LHCN-M2 (cell line): Measurements from ENCODE around the gene CD7. TPM values are rescaled to one million over a fixed set of nuclear protein-coding genes. Genes with fewer than 3 reads are reported as not detected.

Experiments used
- total RNA-seq: library from RNA; depleted of rRNA; stranded (reverse); fragments of >200 nt; gene quantifications from 2 replicates; pipeline ENCODE4 v1.2.3, GENCODE V29; 2014; rRNA removed

CD7 gene
- total RNA-seq, 1 experiment from 2014 or later = 0.92 TPM

Other genes with a start within 250 kb of the CD7 start
- gene FASN, start 219.4 kb downstream of the CD7 start, total RNA-seq = 69.0 and 69.2 TPM in 2 replicates
- 11.0 and 13.5 TPM in 2 replicates for gene CCDC57, start 104.8 kb downstream of the CD7 start, total RNA-seq
- 497 and 711 TPM in 2 replicates for gene SLC16A3, start 88.6 kb downstream of the CD7 start, total RNA-seq
- gene CSNK1D, start 43.9 kb downstream of the CD7 start, total RNA-seq = 38.9 and 51.3 TPM in 2 replicates
- gene SECTM1, start 16.2 kb upstream of the CD7 start, total RNA-seq = 139 and 147 TPM in 2 replicates
- gene TEX19, start 41.6 kb upstream of the CD7 start, total RNA-seq = 0.06 TPM in 2 replicates
- gene UTS2R, start 54.2 kb upstream of the CD7 start, total RNA-seq = 0.11 TPM in 1 of 2 replicates, not detected in the other
- gene HEXD, start 100.7 kb upstream of the CD7 start, total RNA-seq = 12.0 and 14.6 TPM in 2 replicates
- gene OGFOD3, start 101.0 kb upstream of the CD7 start, total RNA-seq = 28.7 and 45.0 TPM in 2 replicates
- gene CYBC1, start 133.1 kb upstream of the CD7 start, total RNA-seq = 83.5 and 107 TPM in 2 replicates
- gene NARF, start 141.1 kb upstream of the CD7 start, total RNA-seq = 62.7 and 62.8 TPM in 2 replicates
- gene FOXK2, start 202.1 kb upstream of the CD7 start, total RNA-seq = 24.8 and 31.5 TPM in 2 replicates